Stimulated activated CD8-positive, alpha-beta memory T cell treated with anti-CD3 and anti-CD28 coated beads, Interleukin-15, amount 100 ng/mL, for 24 hours (primary cell): ENCODE measurements around the gene BBX.
"Not testable (repeated sequence)": the region's sequence is repeated elsewhere in the genome, so short reads cannot be mapped to it uniquely, and the experiment has no call there.

Source experiments
- DNase-seq: peaks from one replicate; pipeline ENCODE4 v3.0.0-alpha.2; 2020; ENCODE audit warnings: low read depth

BBX gene

DNA sequence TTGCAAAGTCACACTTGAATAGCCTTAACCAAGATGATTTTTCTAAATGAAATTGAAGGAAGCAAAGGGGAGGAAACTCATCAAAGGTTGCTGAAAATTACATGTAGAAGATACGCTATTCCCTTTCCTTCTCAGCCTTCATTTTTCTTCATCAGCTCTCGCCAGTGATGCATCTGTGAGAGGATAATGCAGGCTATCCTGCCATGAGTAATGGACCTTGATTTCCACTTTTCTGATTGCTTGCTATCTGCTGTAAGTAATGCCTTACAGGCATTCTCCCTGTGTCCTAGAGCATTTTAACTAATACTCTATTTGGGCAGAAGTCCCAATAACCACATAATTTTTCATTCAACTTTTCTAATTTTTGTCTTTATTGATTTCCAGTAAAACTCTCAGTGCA lies 162.6 kb downstream of the BBX start:
- no peak for DNase-seq

DNA sequence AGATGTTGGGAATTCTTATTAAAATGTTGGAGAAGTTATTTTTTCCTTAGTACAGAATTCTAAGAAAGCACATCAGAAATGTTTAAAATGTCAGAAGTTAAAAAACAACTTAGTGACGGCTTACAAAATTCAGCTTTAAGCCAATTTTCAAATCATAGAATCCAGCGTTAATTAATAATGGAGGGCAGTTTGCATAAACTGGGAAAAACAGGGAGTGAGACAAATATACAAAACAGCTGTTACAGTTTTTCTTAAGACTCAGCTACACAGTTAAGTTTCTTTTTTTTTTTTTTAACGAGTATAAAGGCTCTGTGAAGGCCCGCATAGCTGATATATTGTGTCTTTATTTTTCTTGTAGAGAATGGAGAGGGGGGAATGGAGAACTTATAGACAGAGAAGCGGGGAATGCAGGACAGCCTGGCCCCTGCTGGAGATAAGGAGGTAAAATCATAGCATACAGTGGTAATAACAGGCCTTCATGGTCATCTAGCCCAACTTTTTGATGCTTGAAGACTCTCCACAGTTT lies 164.4 kb downstream of the BBX start:
- no peak for DNase-seq

DNA sequence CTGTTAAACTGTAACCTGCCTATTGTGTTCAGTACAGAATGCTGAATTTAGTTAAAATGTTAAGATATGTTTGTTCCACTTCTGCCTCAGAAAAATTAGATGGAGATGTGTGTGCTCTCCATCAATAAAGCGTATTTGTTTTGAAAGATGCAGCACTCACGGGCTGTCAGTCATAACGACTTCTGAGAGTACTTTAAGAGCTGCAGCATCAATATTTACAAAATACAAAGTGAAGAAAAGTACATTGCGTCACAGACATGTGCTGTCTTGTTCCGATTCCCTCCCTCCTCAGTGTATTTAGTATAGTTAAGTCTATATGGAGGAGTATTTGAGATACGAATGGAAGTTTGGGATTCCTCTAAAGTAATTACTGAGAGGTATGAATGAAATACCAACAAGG lies 166.6 kb downstream of the BBX start:
- DNase-seq = no peak

DNA sequence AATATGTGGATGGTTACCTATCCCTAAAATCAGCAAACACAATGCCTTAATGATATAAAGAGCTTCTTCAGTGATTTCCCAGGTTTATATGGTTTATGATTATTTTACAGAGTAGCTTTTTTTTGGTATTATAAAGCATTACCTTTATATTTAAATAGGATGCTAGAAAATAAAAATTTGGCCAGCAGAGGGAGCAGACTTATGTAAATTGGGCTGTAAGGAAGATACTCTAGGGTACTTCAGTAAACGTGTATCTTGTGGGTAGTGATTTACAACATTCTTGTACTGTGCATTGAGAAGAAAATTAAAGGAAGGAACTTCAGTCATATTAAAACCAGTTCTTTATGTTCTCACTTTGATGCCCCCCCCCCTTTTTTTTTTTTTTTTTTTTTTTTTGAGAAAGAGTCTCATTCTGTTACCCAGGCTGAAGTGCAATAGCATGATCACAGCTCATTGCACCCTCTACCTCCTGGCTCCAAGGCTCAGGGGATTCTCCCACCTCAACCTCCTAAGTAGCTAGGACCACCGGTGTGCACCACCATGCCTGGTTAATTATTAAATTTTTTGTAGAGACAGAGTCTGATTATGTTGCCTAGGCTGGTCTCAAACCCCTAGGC lies 167.9 kb downstream of the BBX start:
- no peak for DNase-seq

DNA sequence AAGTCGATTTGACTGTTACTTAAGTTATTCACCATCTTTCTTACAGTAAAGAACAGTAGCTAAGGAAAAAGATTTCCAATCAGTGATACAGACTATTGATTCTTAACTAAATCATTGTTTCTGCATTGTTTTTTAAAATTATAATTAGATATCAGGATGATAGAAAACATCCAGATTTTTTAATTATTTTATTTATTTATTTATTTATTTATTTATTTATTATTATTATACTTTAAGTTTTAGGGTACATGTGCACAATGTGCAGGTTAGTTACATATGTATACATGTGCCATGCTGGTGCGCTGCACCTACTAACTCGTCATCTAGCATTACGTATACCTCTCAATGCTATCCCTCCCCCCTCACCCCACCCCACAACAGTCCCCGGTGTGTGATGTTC lies 169.2 kb downstream of the BBX start:
- not testable (repeated sequence) for DNase-seq

DNA sequence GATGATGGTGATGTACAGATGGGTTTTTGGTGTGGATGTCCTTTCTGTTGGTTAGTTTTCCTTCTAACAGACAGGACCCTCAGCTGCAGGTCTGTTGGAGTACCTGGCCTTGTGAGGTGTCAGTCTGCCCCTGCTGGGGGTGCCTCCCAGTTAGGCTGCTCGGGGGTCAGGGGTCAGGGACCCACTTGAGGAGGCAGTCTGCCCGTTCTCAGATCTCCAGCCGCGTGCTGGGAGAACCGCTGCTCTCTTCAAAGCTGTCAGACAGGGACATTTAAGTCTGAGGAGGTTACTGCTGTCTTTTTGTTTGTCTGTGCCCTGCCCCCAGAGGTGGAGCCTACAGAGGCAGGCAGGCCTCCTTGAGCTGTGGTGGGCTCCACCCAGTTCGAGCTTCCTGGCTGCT lies 174.6 kb downstream of the BBX start:
- DNase-seq = not testable (repeated sequence)

DNA sequence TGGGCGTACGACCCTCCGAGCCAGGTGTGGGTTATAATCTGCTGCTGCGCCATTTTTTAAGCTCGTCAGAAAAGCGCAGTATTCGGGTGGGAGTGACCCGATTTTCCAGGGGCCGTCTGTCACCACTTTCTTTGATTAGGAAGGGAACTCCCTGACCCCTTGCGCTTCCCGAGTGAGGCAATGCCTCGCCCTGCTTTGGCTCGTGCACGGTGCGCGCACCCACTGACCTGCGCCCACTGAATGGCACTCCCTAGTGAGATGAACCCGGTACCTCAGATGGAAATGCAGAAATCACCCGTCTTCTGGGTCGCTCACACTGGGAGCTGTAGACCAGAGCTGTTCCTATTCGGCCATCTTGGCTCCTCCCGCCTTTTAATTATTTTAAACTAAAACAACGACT lies 175.1 kb downstream of the BBX start:
- DNase-seq = not testable (repeated sequence)

DNA sequence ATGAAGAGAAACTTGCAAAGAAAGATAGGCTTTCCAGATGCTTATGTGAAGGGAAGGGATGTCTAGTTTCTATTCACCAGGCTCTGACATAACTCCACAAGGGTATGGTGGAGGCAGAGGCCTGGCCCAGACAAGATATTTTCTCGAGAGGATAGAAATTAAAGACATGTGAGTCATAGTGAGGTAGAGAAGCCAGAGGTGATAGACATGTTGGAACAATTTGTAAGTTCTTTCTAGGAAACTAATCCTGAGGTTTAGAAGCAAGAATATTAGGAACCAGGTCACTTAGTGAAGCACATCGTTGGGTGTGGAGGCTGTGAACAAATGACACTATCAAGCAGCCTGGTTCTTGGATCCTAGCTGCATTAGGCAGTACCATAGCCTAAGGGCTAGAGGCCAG lies 176.9 kb downstream of the BBX start:
- no peak for DNase-seq

DNA sequence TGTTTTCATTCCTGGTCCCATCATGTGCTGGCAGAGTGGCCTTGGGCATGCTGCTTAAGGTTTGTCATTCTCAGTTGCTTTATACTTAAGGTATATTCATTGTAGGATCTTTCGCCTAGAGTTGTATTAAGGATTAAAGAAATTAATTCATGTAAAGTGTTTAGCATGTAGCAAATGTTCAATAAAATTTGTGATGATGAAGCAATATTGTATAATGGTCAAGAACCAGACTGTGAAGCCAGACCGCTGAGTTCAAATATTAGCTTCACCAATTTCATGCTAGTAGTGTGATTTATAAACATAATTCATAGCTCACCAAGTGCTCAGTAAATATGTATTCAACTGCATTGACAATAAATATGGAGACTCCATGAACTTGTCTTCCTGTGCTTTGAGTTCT lies 178.5 kb downstream of the BBX start:
- no peak for DNase-seq

DNA sequence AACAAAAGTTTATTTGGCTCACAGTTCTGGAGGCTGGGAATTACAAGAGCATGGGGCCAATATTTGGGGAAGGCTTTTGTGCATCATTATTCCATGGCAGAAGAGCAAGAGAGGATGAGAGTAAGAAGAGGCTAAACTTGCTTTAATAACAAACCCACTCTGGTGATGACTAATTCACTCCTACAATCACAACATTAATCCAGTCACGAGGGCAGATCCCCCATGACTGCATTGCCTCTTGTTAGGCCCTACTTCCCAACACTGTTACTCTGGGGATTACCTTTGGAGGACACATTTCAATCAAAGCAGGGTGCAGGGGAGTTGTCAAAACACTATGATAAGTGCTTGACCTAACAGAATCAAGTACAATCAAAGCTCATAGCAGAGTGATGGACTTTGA lies 181.7 kb downstream of the BBX start:
- no peak for DNase-seq

DNA sequence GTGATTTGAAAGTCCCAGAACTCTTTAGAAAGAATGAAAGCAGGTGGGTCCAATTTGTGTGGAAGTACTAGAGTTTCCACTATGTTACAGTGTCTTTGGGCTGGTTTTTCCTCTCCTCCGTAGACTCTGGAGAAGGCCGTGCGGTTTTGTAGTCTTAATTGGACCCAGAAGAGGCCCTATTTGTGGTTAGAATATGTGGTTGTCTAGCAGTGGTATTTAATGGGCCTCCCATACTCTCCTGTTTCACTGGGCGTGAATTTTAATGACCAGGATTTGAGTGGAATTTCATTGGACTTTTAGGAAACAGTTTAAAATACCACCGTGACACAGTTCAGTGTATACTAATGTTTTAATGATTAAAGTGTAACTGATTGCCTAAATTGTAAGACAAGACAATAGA lies 182.3 kb downstream of the BBX start:
- no peak for DNase-seq

DNA sequence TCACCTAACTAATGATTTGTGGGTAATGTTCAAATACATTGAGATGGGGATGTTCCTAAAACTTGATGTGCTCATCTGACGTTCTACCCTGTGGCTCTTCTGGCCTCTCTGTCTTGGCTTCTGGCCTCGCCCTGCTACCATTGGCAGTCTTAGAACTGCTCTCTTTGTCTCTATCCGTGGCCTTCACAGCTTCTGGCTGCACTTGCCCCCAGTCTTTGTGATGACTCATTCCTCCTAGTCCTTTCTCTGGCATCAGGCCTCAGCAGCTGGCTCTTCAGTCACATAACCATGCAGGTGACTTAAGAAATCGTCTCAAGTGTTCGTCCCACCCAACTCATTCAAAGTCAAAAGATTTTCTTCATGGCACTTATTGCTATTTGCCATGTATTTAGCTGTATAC lies 188.1 kb downstream of the BBX start:
- no peak for DNase-seq

DNA sequence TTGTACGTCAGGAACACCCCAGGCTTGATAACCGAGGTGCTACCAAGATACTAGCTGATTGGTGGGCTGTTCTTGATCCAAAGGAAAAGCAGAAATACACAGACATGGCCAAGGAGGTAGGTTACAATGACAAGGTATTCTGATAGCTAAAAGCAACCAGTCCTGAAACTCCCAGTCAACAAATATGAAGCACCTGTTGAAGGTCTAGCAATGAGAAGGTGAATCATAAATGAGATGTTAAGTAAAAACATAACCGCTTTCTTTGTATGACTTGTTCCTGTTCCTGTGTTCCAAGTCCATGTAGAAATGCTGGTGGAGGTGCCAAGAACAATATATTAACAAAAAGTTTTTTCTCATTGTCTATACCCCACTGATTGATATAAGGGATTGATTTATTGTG lies 194.0 kb downstream of the BBX start:
- DNase-seq = no peak

DNA sequence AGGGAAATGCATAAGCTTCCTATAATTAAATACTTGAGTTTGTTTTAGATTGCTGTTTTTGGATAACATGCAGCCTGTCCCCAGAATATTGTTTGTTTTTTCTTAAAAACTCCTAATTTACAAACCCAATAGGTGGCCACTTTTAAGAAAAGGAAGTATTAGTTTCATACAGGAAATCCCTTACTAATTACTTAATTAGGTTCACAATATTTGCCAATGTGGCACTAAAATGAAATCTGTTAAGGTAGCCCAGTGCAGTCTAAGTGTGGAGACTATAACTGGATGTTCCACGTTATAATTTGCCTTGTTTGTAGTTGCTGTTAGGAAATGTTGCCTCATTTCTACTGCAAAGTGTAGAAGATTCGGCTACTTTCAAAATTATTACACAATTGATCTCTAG lies 195.8 kb downstream of the BBX start:
- DNase-seq = no peak

DNA sequence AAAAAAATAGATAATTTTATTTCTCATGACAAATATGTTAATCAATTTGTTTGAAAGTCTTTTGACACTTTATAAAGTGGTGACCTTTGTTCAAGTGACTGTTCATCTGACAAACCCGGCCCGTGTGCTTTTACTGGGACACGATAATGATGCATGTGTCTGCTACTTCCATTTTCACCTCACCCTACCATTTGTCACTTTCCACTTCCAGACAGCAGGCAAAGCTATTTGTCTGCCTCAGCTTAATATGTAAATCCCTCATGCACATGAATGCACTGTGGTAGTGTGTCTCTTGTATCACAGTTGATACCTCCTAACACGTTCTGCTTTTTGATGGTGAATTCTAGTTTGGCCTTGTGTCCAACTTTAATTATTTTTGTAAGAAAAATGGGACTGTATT lies 204.3 kb downstream of the BBX start:
- DNase-seq = no peak

DNA sequence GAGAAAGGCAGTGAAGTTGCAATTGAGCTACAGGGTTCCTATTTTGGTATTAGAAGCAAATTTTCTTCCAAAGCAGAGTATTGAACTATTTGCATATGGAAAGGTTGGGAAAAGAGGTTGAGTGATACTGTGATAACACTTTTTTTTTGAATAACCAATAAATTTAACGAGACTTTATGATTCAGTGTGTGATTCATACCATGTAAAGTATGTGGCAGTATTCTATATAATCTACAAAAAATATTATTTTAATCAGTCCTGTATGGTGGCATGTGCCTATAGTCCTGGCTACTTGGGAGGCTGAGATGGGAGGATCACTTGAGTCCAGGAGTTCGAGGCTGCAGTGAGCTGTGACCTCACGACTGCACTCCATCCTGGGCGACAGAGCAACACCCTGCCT lies 206.9 kb downstream of the BBX start:
- DNase-seq = no peak

DNA sequence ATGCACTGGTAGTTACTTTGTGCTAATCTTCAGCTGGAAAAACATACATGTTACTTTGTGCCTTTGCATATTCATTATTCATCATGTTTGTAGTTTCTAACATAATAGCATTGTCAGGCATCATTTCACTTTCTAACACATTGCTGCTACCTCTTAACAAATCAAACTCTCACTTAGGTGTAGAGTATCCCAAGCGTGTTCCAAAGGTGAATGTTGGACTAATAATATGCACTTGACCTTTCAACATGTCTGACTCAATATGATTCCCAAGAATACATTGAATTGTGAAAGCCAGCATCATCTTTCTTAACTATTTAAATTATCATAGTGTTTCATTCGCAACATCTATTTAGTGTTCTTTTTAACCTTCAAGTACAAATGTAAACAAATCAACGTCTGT lies 211.6 kb downstream of the BBX start:
- no peak for DNase-seq

DNA sequence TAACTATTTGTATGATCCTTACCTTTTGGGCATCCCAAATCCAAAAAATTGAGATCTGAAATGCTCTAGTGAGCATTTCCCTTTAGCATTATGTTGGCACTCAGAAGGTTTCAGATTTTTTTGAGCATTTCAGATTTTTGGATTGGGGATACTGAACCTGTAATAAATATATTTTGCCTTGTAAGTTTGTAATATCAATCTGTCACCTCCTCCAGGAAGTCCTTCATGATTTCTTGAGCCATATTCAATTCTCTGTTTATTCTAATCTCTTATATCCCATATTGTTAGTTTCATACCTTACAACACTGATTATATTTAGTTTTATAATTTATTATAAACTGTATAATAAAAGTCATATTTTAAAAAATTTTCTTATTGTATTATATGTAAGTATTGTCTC lies 215.2 kb downstream of the BBX start:
- no peak for DNase-seq

DNA sequence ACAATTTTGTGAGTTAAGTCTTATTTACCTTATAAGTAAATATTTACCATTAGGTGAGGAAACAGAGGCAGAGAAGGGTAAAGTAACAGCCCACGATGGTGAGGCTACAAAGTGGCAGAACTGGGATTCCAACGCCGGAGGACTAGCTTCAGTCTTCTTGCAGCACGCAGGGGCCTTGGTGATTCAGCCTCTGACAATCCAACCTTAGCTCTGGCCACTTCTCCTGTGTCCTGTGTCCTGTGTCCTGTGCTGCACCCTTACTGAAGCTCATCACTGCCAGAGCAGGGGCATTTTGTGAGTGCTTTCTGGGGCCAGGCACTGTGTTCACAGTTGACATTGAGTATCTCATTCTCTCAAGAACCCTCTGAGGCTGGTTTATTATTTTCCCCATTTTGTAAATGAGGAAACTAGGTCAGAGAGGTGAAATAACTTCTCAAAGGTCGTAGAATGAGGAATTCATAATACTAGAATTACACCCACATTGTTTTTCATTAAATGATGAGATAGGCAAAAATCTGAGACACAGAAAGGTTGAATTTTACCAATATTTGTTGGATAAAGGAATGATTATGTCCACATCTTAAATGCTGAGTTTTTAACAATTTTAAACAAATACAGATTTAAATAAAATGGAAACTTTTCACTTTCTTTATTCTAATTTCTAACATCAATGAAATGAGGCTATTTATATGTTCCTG lies 215.9 kb downstream of the BBX start:
- DNase-seq = no peak

DNA sequence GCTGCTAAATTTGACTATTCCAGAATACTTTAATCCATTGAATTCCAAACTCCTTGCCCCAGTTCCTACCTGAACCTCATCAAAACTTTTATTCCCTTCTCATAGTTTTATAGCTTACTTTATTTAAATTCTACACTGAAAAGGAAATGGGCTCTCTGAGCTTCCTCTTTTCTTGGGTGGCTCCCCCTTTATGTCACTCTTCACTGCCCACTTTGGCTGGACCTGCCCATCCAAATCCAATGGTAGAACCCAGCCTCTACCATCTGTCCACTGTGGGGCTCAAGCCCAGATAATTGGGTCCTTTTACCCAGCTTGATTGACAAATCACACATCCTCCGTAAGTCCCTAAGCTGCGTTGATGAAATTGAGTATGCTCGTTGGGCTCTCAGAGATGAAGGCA lies 216.5 kb downstream of the BBX start:
- no peak for DNase-seq

DNA sequence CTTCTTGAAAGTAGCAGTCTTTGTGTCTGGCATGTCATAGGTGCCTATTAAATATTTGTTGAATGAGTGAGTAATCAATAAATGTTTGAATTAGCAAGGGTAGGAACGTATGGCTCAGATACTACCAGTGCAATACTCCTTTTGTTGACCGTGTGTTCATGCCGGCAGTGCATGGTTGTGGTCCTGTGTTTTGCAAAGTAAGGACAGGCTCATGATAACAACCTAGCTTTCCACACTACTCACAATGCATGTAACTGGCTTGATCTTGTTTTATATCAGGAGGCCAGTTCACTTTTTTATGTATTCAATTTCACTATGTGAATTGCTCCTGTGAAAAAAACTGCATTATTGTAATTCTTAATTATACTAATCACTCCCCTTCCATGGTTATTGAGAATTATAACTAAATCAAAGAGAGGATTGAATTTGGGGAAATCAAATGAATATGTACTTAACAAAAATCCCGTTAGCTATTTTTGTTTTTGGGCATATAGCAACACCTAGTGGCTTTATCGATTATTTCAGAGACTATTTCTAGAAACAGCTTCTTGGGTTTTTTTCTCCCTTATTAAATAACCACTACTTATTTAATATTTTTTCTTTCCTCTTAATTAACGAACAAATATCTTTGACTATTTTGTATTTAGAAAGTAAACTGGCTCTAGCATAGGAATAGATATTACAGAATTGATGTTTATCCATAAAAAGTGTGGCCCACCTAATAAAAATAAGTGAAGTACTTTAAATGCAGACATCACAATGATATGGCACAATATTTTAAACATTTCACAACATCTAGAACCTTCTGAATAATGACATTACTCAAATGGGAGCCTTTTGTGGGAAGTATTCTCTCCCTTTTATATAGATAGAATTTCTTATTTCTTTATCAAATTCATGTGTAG lies 218.5 kb downstream of the BBX start:
- no peak for DNase-seq

DNA sequence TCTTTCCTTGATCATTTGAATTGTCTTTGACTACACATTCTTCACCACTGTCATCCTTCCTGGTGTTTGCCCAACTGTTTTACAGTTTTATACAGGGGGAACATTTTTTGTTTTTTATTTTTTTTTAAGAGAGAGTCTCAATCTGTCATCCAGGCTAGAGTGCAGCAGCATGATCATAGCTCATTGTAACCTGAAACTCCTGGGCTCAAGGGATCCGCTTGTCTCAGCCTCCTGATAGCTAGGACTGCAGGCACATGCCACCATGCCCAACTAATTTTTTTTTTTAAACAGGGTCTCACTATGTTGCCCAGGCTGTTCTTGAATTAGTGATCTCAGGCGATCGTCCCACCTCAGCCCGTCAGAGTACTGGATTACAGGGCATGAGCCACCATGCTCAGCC lies 222.6 kb downstream of the BBX start:
- DNase-seq = no peak
